Common myeloid progenitor, CD34-positive (primary cell): ENCODE results near the gene TIMM23.

Experiments
- CTCF ChIA-PET: fragments of 350-600 bp; sonication (Branson Sonifier 250); formaldehyde crosslinking; loops from one replicate; lab custom pipeline; 2021; ENCODE audit warnings: antibody characterized with exemption; lab: Charles Lee
- POLR2A ChIA-PET: fragments of 350-600 bp; sonication (Branson Sonifier 250); formaldehyde crosslinking; loops from one replicate; lab custom pipeline; 2021; ENCODE audit warnings: antibody characterized with exemption; lab: Charles Lee
- DNase-seq, 3 donors: peaks; one replicate each; pipeline versions ENCODE4 v3.0.0 to v3.0.0-alpha.2; 2013
- H3K27ac ChIP-seq, 2 experiments: 1 replicate in 1 of 2; 2 replicates in 1 of 2; pipeline ENCODE4 v1.7.0; 2013; ENCODE audit warnings: inconsistent platforms in 2 of 2, low read length in 2 of 2, mild to moderate bottlenecking in 2 of 2, low read depth in 1 of 2, moderate library complexity in 1 of 2; ENCODE audit not compliant: severe bottlenecking in 2 of 2, insufficient read depth in 1 of 2, poor library complexity in 1 of 2
- H3K27me3 ChIP-seq, 5 experiments: replicated peaks in 2 of 5; 1 replicate in 3 of 5; 2 replicates in 2 of 5; pipeline versions ENCODE4 v1.6.1 to v1.7.0; 2013; ENCODE audit warnings: low read length in 4 of 5, mild to moderate bottlenecking in 2 of 5, moderate library complexity in 2 of 5, inconsistent platforms in 1 of 5; ENCODE audit not compliant: insufficient read depth in 5 of 5, control insufficient read depth in 4 of 5
- H3K36me3 ChIP-seq, 4 experiments: 1 replicate in 2 of 4; 2 replicates in 2 of 4; pipeline versions ENCODE4 v1.6.1 to v1.7.0; 2013; ENCODE audit warnings: low read length in 3 of 4, control low read depth in 1 of 4, mild to moderate bottlenecking in 1 of 4; ENCODE audit not compliant: control insufficient read depth in 4 of 4, insufficient read depth in 4 of 4
- H3K4me1 ChIP-seq, 4 experiments: 1 replicate in 3 of 4; 2 replicates in 1 of 4; pipeline versions ENCODE4 v1.6.1 to v1.7.1; 2013; ENCODE audit warnings: low read length in 3 of 4, mild to moderate bottlenecking in 3 of 4, control low read depth in 1 of 4, inconsistent platforms in 1 of 4, moderate library complexity in 1 of 4; ENCODE audit not compliant: control insufficient read depth in 4 of 4, insufficient read depth in 4 of 4; ENCODE audit errors: control extremely low read depth in 1 of 4
- H3K4me3 ChIP-seq, 7 experiments: 1 replicate in 4 of 7; 2 replicates in 3 of 7; pipeline versions ENCODE4 v1.5.1 to v1.7.0; 2013; ENCODE audit warnings: mild to moderate bottlenecking in 7 of 7, low read length in 6 of 7, moderate library complexity in 6 of 7, inconsistent platforms in 2 of 7, low read depth in 2 of 7, control low read depth in 1 of 7; ENCODE audit not compliant: insufficient read depth in 4 of 7, control insufficient read depth in 1 of 7; ENCODE audit errors: extremely low read depth in 1 of 7
- H3K9me3 ChIP-seq, 5 experiments: 1 replicate in 4 of 5; 2 replicates in 1 of 5; pipeline versions ENCODE4 v1.6.1 to v1.7.1; 2013; ENCODE audit warnings: low read length in 4 of 5, mild to moderate bottlenecking in 2 of 5, inconsistent platforms in 1 of 5, low read depth in 1 of 5, moderate library complexity in 1 of 5; ENCODE audit not compliant: control insufficient read depth in 4 of 5, insufficient read depth in 2 of 5; ENCODE audit errors: control extremely low read depth in 1 of 5
- WGBS: methylation state at CpG from one replicate; pipeline ENCODE4 v1.1.5; 2013; ENCODE audit not compliant: insufficient coverage; 5-methylcytosine and 5-hydroxymethylcytosine counted together

The TIMM23 gene

DNA sequence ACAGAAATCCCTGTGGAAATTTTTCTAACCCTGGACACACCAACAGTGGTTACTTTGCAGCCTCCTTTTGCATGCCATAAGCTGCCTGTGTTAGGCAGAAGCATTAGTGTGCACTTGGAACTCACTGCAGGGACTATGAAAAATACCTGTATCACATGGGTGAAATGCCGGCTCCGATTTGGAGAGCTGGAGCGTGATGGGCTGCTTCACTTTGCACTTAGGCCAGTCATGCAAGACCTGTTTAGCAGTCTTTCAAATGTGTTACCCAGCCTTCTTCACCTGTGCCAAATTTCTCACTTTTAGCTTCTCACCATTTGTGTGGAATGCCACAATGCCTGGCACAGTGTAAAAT, 46.9 kb downstream of the TIMM23 start:
- Histone ChIP-seq H3K9me3 (no peaks in the 10 kb centered on the region), H3K27ac (peak overlapping the region; percentile 84 to 92), H3K36me3 (peaks cover 8 to 26% (median 16%) of the 10 kb centered on the region in 4 experiments), H3K27me3 (no peaks in the 10 kb centered on the region), H3K4me1 (peaks cover 36 to 71% (median 58%) of the 10 kb centered on the region in 4 experiments), H3K4me3 (peak overlapping the region in 4 of 7 experiments; percentile 19 to 53 (median 45))
- POLR2A ChIA-PET, result no interaction called here
- WGBS, result 79% methylated on average over 3 of the region's 3 CpGs
- peak in 1 of 3 donors; percentile 13 for DNase-seq
- CTCF ChIA-PET, result interaction anchor here (1.5 to 6.8 kb wide), 3 partner anchors 10 to 208 kb away, joined by 4 to 57 read pairs (median 6); no protein-coding TSS in a partner anchor

DNA sequence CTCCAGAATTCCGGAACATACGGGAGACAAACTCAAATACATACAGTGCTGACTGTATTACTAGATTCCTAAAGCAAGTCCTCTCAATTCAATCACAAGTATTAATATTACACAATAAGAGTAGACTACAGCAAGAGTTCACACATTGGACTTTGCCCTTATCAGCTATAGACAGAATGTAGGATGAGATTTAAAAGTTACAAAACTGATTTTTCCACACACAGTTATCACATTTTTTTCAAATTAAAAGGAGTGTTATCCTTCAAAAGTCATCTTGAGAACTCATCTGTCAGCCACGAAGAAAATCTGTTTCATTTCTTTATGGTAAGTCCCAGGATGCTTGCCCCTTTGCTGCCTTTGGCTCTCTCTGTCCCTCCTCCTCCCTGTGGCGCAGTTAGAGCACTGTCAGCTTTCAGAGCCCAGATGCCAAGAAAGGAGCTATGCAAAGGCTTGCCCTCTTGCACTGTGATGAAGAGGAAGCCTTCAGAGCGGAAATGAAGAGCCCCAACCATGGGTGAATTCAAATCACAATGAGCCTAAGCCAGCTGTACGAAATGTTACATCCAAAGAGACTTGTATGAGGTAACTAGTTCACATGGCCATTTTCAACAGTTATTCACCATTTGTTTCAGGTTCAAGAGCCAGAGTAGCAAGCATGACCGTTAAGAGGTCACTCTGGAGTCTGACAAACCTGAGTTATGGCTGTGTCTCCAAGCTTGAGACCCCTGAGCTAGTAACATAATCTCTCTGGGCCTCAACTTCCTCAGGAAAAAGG, 47.5 kb downstream of the TIMM23 start:
- CTCF ChIA-PET, result interaction anchor here (1.5 to 6.8 kb wide), 4 partner anchors 9 to 208 kb away, joined by 4 to 57 read pairs (median 6); no protein-coding TSS in a partner anchor
- 59% methylated on average over 5 of the region's 7 CpGs for WGBS
- POLR2A ChIA-PET, result no interaction called here
- peaks cover 39 to 76% (median 60%) of the 10 kb centered on the region in 4 experiments for H3K4me1 ChIP-seq
- DNase-seq, result peak in 1 of 3 donors; percentile 23
- peaks cover 5 to 19% (median 12%) of the 10 kb centered on the region in 4 experiments for H3K36me3 ChIP-seq
- no peaks in the 10 kb centered on the region for H3K27me3 ChIP-seq
- H3K4me3 ChIP-seq, result peak overlapping the region in 5 of 7 experiments; percentile 13 to 53 (median 41)
- no peaks in the 10 kb centered on the region for H3K9me3 ChIP-seq
- H3K27ac ChIP-seq, result peak overlapping the region; percentile 84 to 92

DNA sequence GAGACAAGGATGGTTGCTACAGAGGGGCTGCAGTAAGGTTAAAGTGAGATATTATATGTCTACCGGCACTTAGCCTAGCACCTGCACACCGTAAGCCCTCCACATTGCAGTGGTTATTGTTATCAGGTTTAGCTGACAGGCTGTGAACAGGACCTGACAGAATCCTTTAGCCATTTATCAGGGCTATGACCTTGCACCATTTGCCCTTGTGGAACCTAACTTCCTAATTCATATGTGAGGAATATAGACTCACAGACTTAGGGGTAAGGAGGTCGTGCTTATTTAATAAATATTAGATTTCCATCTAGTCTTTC, 48.0 kb downstream of the TIMM23 start:
- CTCF ChIA-PET, result interaction anchor here (1.5 to 6.8 kb wide), 4 partner anchors 9 to 207 kb away, joined by 4 to 57 read pairs (median 6); no protein-coding TSS in a partner anchor
- POLR2A ChIA-PET, result no interaction called here
- H3K36me3 ChIP-seq, result peaks cover 2 to 15% (median 8%) of the 10 kb centered on the region in 4 experiments
- peak overlapping the region in 1 of 2 experiments; percentile 92 for H3K27ac ChIP-seq
- H3K27me3 ChIP-seq, result no peaks in the 10 kb centered on the region
- no peaks in the 10 kb centered on the region for H3K9me3 ChIP-seq
- peak in 1 of 3 donors; percentile 20 for DNase-seq
- peak overlapping the region in 5 of 7 experiments; percentile 4 to 53 (median 47) for H3K4me3 ChIP-seq
- H3K4me1 ChIP-seq, result peaks cover 39 to 81% (median 65%) of the 10 kb centered on the region in 4 experiments
- 100% methylated on average over 1 of the region's 3 CpGs for WGBS

GRCh38 chr10:46022978-46023702, 50.9 kb downstream of the TIMM23 start:
- Histone ChIP-seq H3K4me3 (peak overlapping the region; percentile 49 to 91 (median 77)), H3K27ac (peak overlapping the region; percentile 89 to 97), H3K27me3 (no peaks in the 10 kb centered on the region), H3K9me3 (no peaks in the 10 kb centered on the region), H3K36me3 (peaks cover 0 to 12% (median 3%) of the 10 kb centered on the region in 4 experiments), H3K4me1 (peaks cover 39 to 87% (median 74%) of the 10 kb centered on the region in 4 experiments)
- POLR2A ChIA-PET, result interaction anchor here (0.9 to 2.3 kb wide), 2 partner anchors 15 to 19 kb away, joined by 3 to 10 read pairs; no protein-coding TSS in a partner anchor
- CTCF ChIA-PET, result interaction anchor here (0.9 to 2.6 kb wide), 7 partner anchors 8 to 34 kb away, joined by 4 to 11 read pairs (median 7); no protein-coding TSS in a partner anchor
- peak; percentile 90 to 94 (median 92) for DNase-seq
- 0% methylated on average over 48 of the region's 49 CpGs for WGBS

DNA sequence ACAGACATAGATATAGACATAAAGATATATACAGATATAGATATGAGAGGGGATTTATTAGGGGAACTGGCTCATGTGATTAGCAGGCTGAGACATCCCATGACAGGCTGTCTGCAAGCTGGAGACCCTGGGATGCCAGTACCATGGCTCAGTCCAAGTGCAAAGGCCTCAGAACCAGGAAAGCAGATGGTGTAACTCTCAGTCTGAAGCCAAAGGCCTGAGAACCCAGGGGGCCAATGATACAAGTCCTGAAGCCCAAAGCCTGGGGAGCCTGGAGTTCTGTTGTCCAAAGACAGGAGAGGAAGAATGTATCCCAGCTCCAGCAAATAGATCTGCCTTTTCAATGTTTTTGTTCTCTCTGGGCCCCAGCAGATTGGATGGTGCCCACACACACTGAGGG, 52.7 kb downstream of the TIMM23 start:
- H3K9me3 ChIP-seq, result no peaks in the 10 kb centered on the region
- no peaks in the 10 kb centered on the region for H3K27me3 ChIP-seq
- H3K27ac ChIP-seq, result peak overlapping the region; percentile 26 to 97
- POLR2A ChIA-PET, result no interaction called here
- H3K4me1 ChIP-seq, result peaks cover 34 to 86% (median 72%) of the 10 kb centered on the region in 4 experiments
- CTCF ChIA-PET, result interaction anchor here (0.7 to 2.6 kb wide), 6 partner anchors 10 to 202 kb away, joined by 3 to 11 read pairs (median 5); no protein-coding TSS in a partner anchor
- no peak overlapping the region for H3K4me3 ChIP-seq
- H3K36me3 ChIP-seq, result peaks cover 0 to 9% (median 3%) of the 10 kb centered on the region in 4 experiments
- DNase-seq, result no peak

- peaks cover 30 to 82% (median 68%) of the 10 kb centered on the region in 4 experiments for H3K4me1 ChIP-seq
- ChIA-PET POLR2A (interaction anchor here (0.6 kb wide), 1 partner anchor 15 kb away, joined by 3 read pairs; no protein-coding TSS in a partner anchor), CTCF (interaction anchor here (0.9 to 2.6 kb wide), 6 partner anchors 8 to 79 kb away, joined by 3 to 11 read pairs (median 6); no protein-coding TSS in a partner anchor)
- no peaks in the 10 kb centered on the region for H3K9me3 ChIP-seq
- no CpG with 5 or more reads among the region's 2 CpGs for whole genome bisulfite sequencing
- H3K36me3 ChIP-seq, result peaks cover 0 to 9% (median 3%) of the 10 kb centered on the region in 4 experiments
- no peaks in the 10 kb centered on the region for H3K27me3 ChIP-seq
- no peak overlapping the region for H3K4me3 ChIP-seq
- peak overlapping the region; percentile 26 to 97 for H3K27ac ChIP-seq
- no peak for DNase-seq
Measured at GRCh38 chr10:46025406-46025805, 53.1 kb downstream of the TIMM23 start.
